Dermis blood vessel endothelial cell (primary cell): ENCODE results near the gene ARFGEF3. TPM values are rescaled to one million over a fixed set of nuclear protein-coding genes. Genes with fewer than 3 reads are reported as not detected.
A peak's percentile ranks its signal among the peaks of the same experiment; 100 is the strongest.

Experiments
- DNase-seq: peaks from one replicate; pipeline ENCODE4 v3.0.0; 2010
- total RNA-seq: library from RNA; depleted of rRNA; stranded (reverse); fragments of >200 nt; gene quantifications from 2 replicates; pipeline ENCODE4 v1.2.3, GENCODE V29; 2014

ARFGEF3 gene
- total RNA-seq, 1 donor from 2014 or later: 2.0 TPM

DNA sequence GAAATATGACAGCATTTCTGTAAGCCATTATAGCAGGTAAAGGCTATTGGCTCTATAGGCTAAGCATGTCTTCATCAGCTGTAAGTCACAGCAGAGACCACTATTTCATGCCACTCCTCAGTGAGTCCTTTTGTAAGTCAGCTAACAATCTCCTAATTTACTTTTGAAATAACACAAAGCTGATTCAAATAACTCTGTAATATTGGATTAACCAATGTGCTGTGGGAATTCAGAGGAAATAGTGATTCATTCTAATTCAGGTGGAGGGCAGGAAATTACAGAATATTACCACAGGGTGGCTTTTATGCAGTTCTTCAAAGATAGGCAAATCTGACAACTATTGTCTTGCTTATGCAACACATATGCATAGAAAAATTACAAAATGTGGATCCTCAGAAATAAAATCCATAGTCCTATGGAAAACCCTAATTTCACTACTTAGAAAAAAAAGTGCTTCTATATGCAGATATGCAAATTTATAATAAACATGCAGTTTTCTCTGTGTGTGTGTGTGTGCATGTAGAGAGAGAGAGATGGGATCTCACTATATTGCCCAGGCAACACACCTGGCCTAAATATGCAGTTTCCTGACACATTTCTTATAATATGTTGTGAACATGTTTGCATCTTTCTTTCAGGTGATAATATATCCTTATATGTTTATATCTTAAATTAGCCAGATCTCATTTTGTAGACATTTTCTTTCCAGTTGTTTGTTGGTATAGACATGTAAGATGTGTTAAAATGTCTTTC is 211.1 kb downstream of the ARFGEF3 start:
- peak; percentile 78 for DNase-seq

DNA sequence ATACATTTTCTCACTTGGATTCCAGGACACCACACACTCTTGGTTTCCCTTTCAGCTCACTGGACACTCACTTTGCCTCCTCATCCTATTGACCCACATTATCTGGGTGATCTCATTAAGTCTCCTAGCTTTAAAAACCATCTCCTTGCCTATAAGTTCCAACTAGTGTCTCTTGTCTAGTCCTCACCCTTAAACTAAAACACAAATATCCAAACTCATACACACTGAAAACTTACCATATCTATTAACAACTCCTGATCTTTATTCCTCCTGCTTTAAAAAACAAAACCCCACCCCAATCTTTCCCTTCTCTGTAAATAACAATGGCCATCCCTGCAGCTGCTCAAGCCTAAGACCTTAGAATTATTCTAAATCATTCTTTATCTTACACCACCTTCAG is 212.5 kb downstream of the ARFGEF3 start:
- no peak for DNase-seq

DNA sequence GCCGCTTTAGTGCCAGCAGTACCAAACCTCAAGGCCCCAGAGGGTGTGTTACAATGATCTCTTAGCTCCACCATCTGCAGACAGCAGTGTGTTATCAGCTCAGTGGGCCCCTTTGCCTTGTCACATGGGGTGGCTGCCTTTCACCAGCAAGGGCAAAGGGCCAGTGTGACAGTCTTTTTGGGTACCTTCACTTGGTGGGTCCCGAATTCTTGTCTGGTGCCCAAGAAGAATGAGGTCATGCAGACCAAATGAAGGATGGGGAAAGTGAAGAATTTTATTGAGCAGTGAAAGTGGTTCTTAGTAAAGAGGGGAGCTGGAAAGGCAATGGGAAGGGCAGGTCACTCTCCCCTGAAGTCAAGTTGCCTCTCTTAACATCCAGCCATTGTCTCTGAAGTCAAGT is 213.1 kb downstream of the ARFGEF3 start:
- DNase-seq: no peak

DNA sequence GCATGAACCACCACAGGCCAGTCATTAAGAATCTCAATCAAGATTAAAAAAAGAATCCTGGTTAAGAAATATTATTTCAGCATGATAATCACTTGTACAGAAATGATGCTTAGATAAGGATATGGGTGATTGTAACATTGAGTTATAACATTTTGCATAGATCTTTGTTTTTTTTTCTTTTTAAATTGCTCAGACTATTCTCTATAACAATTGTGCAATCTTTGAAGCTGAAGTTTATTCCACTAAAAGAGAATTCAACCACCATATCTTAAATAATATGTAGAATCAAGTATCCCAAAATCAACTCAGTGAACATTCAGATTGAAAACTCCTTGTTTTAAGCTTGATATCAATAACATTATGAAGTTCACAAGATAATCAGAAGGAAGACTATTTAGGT is 215.3 kb downstream of the ARFGEF3 start:
- DNase-seq: no peak

DNA sequence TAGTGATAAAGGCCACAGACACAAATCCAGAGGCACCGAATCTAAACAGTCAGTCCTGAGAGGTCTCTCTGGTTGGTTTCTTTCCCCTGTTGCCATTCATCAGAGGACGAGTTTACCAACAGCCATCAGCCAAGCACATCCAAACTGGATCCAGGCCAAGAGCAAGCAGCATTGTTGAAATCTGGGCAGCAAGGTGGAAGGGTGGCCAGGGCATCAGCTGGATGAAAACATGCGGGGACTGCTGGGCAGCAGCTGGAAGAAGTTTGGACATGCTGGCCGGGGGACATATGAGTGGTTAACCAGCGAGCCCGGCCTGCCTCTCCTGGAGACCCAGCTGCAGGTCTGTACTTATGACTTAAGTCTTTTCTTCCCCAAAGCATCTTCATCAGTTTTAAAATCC is 216.1 kb downstream of the ARFGEF3 start, which contains the start of gene SMIM28:
Gene SMIM28, plus strand, starts transcription at position 62 of the 400 bp plus-strand sequence. Its CDS starts 168 bp downstream, at position 230.
- DNase-seq: no peak

DNA sequence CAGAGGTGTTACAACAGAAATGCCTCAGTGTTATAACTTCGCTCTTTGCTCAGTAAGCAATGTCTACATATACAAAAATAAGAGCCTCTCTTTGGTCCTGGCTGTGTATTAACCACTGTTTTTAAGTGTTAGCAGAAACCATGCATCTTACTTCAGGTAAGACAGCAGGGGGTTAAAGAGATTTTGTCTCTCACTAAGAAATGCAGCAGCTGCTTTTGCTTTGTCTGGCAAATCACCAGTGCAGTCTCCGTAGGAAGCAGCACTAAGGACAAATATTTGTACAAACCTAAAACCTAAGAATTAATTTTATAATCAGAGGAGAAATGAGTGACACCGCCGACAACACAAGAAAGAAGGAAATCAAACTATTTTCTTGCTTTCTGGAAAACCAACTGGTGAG is 216.7 kb downstream of the ARFGEF3 start:
- DNase-seq: no peak

DNA sequence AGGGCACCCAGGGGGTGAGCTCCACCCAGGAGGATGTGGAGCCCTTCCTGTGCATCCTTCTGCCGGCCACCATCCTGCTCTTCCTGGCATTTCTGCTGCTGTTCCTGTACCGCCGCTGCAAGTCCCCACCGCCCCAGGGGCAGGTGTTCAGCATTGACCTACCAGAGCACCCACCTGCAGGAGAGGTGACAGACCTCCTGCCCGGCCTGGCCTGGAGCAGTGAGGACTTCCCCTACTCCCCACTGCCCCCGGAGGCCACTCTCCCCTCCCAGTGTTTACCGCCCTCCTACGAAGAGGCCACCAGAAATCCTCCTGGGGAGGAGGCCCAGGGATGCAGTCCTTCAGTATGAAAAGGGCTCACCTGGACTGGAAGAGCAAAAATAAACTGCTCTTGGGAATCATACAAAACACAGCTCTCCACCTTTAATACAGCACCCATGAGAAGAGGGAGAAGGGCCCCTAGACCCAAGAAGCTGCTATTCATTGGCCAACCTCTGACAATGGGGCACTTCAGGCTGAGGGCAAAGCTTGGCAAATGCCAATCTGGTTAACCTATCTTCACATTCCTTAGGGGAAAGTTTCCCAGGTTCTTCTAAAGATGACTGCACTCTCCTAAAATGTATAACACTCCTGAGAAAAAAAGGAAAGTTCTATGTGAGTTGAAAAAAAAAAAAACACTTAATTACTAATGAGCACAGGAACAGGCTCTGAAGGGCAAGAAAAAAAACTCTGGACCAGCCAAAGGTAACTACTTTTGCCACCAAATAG is 220.9 kb downstream of the ARFGEF3 start:
- no peak for DNase-seq

DNA sequence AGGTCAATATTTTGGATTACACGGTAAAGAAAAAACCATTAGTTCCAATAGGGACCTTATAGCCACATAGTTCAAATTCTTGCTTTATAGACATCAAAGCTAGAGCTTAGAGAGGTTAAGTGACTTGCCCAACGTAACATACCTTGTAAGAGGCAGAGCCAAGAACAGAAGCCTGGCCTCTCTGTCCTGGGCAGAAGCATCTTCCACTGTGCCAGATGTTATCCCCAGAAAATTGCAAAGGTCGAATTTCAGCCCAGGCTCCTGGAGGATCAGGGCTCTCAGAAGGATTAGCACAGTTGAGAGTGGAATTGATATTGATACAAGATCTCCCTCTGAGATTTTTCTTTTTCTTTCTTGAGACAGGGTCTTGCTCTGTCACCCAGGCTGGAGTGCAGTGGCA is 222.0 kb downstream of the ARFGEF3 start:
- DNase-seq: no peak

DNA sequence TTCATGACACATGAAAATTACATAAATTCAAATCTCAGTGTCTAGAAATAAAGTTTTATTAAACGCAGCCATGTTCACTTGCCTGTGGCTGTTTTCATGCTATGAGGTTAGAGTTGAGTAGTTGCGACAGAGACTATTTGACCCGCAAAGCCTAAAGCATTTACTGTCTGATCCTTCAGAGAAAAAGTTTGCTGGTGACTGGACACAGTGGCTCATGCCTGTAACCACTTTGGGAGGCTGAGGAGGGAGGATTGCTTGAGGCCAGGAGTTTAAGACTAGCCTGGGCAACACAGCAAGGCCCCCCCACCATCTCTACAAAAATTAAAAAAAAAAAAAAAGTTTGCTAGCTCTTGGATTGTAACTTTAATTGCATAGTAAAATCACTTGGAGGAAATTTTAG is 225.2 kb downstream of the ARFGEF3 start:
- DNase-seq: no peak

DNA sequence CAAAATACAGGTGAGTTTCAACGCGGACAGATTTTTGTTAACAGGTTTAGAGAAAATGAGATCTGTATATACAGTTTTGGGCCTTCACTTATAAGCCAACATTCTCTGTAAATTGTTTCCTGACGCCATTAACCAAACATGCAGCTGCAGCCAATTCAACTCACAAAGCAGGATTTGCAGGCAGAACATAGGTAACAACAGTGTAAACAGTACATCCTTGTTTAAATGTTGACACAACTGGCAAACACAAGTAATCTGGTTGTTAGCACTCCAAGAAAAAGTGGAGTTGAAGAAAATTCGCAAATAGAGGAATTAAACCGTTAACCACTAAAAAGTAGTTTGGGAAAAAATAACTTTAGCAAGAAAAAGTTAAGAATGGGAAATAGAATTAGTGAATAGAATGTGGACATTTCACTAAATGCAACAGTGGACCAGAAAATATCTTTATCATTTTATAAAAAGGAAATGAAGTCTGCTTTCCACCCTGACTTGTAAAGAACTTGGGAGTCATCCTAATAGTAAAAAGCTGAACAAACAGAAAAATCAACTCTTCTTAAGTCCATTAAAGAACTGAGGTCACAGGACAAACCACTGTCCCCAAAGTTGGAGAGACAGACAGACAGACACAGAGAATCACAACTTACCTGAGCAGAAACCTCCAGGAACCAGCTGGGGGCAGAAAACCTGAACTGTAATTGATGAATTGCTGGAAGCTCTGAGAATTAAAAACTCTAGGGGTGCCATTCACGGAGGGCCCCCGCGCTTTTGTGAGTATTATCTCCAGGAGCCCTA is 226.0 kb downstream of the ARFGEF3 start:
- DNase-seq: no peak

DNA sequence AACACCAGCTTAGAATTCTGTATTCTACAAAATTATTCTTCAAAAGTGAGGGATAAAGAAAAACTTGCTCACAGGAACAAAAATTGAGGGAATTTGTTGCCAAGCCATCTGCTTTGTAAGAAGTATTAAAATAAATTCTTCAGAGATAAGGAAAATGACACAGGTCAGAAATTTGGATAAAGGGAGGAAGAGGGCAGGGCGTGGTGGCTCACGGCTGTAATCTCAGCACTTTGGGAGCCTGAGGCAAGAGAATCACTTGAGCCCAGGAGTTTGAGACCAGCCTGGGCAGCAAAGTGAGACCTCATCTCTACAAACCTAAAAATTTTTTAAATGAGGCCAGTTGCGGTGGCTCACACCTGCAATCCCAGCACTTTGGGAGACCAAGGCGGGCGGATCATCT is 227.8 kb downstream of the ARFGEF3 start:
- DNase-seq: no peak

Other genes with a start within 250 kb of the ARFGEF3 start
- 18.5 and 24.8 TPM in 2 replicates for gene PERP, start 54.5 kb upstream of the ARFGEF3 start, total RNA-seq
- gene PBOV1, start 56.6 kb downstream of the ARFGEF3 start, total RNA-seq: not detected in 2 replicates
- gene SMIM28, start 216.0 kb downstream of the ARFGEF3 start, total RNA-seq: not detected in 2 replicates
- gene HEBP2, start 242.3 kb downstream of the ARFGEF3 start, total RNA-seq: 35.8 and 46.3 TPM in 2 replicates